Adrenal gland (tissue), 5 donors: Measurements from ENCODE around the gene C17orf67.

Source experiments
- CTCF ChIP-seq, 6 experiments: fragments of 450-650 bp in 4 of 6; fragments of 200-600 bp in 2 of 6; sonication (generic) in 1 of 6; IDR thresholded peaks; 1 replicate in 5 of 6; 2 replicates in 1 of 6; pipeline versions ENCODE4 v1.5.1 to v1.8.0; 2016 to 2021; ENCODE audit warnings: antibody characterized with exemption in 6 of 6, mild to moderate bottlenecking in 2 of 6, moderate library complexity in 1 of 6
- POLR2A ChIP-seq, 2 donors: fragments of 450-650 bp; IDR thresholded peaks; one replicate each; pipeline ENCODE4 v1.6.1; 2017; ENCODE audit warnings: antibody characterized with exemption in 2 of 2, mild to moderate bottlenecking in 2 of 2, moderate library complexity in 1 of 2
- donor health status: DM: no; HTN: no; CAD: no.

- TF ChIP-seq POLR2A (IDR thresholded peaks at IDR 0.05) = no peak
- TF ChIP-seq CTCF (IDR thresholded peaks at IDR 0.05) = no peak
Observed at GRCh38 chr17:56870081-56870651, 36.4 kb upstream of the C17orf67 start.
